Mammary epithelial cell (primary cell): ENCODE results near the gene KRTAP5-9.

Source experiments
- EZH2 ChIP-seq: IDR thresholded peaks from 2 replicates; pipeline ENCODE4 v1.6.1; 2012; ENCODE audit warnings: low read length, inconsistent platforms, borderline replicate concordance
- TF ChIP-seq, protein P1 (sequence below), 2 donors: IDR thresholded peaks in 1 of 2; conservative IDR thresholded peaks in 1 of 2; 2 replicates each; pipeline ENCODE4 v1.5.1; 2011 to 2012; ENCODE audit warnings: inconsistent platforms in 2 of 2, low read length in 2 of 2, mild to moderate bottlenecking in 2 of 2, control low read depth in 1 of 2, low read depth in 1 of 2; ENCODE audit not compliant: insufficient read depth in 1 of 2; ENCODE audit errors: extremely low read depth in 1 of 2

DNA sequence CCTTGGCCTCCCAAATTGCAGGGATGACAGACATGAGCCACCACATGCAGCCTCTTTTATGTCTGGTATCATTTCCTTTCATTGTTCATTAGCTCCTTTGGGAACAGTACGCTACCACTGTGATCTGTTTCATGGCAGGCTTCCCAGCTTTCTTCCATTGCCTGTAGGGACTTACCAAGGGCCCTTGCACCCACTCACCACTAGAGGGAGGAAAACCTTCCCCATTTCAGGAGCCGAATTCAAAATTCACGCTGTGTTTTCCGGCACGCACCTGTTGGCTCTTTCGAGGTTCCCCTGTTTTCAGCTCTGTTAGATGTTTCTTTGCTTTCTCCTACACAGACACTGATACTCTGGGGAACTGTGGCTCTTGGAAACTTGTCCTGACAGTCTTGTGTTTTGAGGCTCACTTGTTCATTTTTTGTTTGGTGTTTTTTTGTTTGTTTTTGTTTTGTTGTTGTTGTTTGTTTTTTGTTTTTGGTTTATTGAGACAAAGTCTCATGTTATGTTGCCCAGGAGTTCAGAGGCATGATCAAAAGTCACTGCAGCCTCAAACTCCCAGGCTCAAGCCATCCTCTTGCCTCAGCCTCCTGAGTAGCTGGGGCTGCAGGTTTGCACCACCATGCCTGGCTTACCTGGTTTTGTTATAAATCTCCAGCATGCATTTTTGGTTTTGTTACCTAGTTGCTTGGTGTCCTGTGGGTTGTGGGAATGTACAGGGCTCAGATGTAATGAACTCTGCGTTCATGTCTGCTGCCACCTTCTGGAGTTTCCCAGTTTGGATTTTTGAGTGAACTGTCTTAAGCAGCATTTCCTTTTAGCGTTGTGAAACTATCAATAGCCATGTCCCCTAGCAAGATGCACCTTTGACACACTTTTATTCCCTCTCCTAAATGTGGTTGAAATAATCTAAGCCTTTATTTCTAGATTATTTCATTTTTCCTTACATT, 32.1 kb downstream of the KRTAP5-9 start:
- TF ChIP-seq EZH2: no peak
- TF ChIP-seq, protein P1, sequence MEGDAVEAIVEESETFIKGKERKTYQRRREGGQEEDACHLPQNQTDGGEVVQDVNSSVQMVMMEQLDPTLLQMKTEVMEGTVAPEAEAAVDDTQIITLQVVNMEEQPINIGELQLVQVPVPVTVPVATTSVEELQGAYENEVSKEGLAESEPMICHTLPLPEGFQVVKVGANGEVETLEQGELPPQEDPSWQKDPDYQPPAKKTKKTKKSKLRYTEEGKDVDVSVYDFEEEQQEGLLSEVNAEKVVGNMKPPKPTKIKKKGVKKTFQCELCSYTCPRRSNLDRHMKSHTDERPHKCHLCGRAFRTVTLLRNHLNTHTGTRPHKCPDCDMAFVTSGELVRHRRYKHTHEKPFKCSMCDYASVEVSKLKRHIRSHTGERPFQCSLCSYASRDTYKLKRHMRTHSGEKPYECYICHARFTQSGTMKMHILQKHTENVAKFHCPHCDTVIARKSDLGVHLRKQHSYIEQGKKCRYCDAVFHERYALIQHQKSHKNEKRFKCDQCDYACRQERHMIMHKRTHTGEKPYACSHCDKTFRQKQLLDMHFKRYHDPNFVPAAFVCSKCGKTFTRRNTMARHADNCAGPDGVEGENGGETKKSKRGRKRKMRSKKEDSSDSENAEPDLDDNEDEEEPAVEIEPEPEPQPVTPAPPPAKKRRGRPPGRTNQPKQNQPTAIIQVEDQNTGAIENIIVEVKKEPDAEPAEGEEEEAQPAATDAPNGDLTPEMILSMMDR (conservative IDR thresholded peaks at IDR 0.05 in 1 of 2, IDR thresholded peaks at IDR 0.05 in 1 of 2; ENCODE audit: extremely low read depth in 1 of 2, insufficient read depth in 1 of 2, low read depth in 1 of 2, low read length in 2 of 2): peak; percentile 86 to 90
